H1 (cell line): ENCODE results near the gene PHLDA2. TPM values are rescaled to one million over a fixed set of nuclear protein-coding genes. Genes with fewer than 3 reads are reported as not detected.
A peak's percentile ranks its signal among the peaks of the same experiment; 100 is the strongest.

Source experiments
- CTCF ChIA-PET: fragments of 300-600 bp; sonication (Branson Sonifier 250); formaldehyde crosslinking; loops from one replicate; lab custom pipeline; 2021; ENCODE audit not compliant: partially characterized antibody; lab: Charles Lee
- POLR2A ChIA-PET: fragments of 300-600 bp; sonication (Branson Sonifier 250); formaldehyde crosslinking; loops from one replicate; lab custom pipeline; 2021; ENCODE audit warnings: inconsistent platforms; ENCODE audit not compliant: partially characterized antibody; lab: Charles Lee
- DNase-seq, 2 experiments: peaks; one replicate each; pipeline versions ENCODE4 v3.0.0 to v3.0.0-alpha.2; 2010 to 2022; ENCODE audit warnings: low spot score in 2 of 2, low read depth in 1 of 2, mixed read lengths in 1 of 2
- FAIRE-seq: peaks from 2 replicates; lab custom pipeline; 2011; peaks lifted over from hg19 to GRCh38; lab: Jason Lieb, UNC
- H2AFZ ChIP-seq: 2 replicates; pipeline ENCODE4 v1.8.1; 2012; ENCODE audit warnings: low read length, inconsistent platforms
- H2AK5ac ChIP-seq: 2 replicates; pipeline ENCODE4 v1.6.1; 2013; ENCODE audit warnings: low read depth, low read length
- H2BK120ac ChIP-seq: replicated peaks from 2 replicates; pipeline ENCODE3; 2013; ENCODE audit warnings: low read depth, low read length, inconsistent platforms
- H2BK12ac ChIP-seq: 2 replicates; pipeline ENCODE4 v1.6.1; 2013; ENCODE audit warnings: low read depth, low read length
- H2BK15ac ChIP-seq: 2 replicates; pipeline ENCODE4 v1.6.1; 2013; ENCODE audit warnings: low read length
- H2BK20ac ChIP-seq: 2 replicates; pipeline ENCODE4 v1.6.1; 2013; ENCODE audit warnings: low read length
- H2BK5ac ChIP-seq: 2 replicates; pipeline ENCODE4 v1.6.1; 2013; ENCODE audit warnings: low read depth, low read length
- H3K14ac ChIP-seq: 2 replicates; pipeline ENCODE4 v1.6.1; 2013; ENCODE audit warnings: inconsistent platforms; ENCODE audit not compliant: insufficient read length
- H3K18ac ChIP-seq: 2 replicates; pipeline ENCODE4 v1.6.1; 2013; ENCODE audit warnings: low read length; ENCODE audit errors: extremely low read depth
- H3K23ac ChIP-seq: 2 replicates; pipeline ENCODE4 v1.6.1; 2013; ENCODE audit warnings: inconsistent platforms; ENCODE audit not compliant: insufficient read length
- H3K23me2 ChIP-seq: 2 replicates; pipeline ENCODE4 v1.6.1; 2013; ENCODE audit warnings: low read depth, low read length
- H3K27ac ChIP-seq: 2 replicates; pipeline ENCODE4 v1.6.1; 2011; ENCODE audit warnings: low read depth, low read length, inconsistent platforms
- H3K27me3 ChIP-seq, 4 experiments: replicated peaks in 1 of 4; 1 replicate in 1 of 4; 2 replicates in 3 of 4; pipeline versions ENCODE4 v1.6.1 to v1.8.1; 2011 to 2013; ENCODE audit warnings: low read length in 3 of 4, mild to moderate bottlenecking in 3 of 4, inconsistent platforms in 2 of 4, mixed read lengths in 2 of 4, moderate library complexity in 1 of 4; ENCODE audit not compliant: control insufficient read depth in 3 of 4, insufficient read depth in 3 of 4; ENCODE audit errors: extremely low read depth in 1 of 4
- H3K36me3 ChIP-seq, 4 experiments: 2 replicates each; pipeline versions ENCODE4 v1.6.1 to v1.8.1; 2011 to 2013; ENCODE audit warnings: mild to moderate bottlenecking in 4 of 4, low read length in 3 of 4, moderate library complexity in 2 of 4, control low read depth in 1 of 4, inconsistent platforms in 1 of 4; ENCODE audit not compliant: insufficient read depth in 4 of 4, control insufficient read depth in 2 of 4
- H3K4ac ChIP-seq: replicated peaks from 2 replicates; pipeline ENCODE3; 2013; ENCODE audit warnings: low read length, low read depth, mixed read lengths, inconsistent platforms; ENCODE audit not compliant: insufficient read length
- H3K4me1 ChIP-seq, 4 experiments: replicated peaks in 1 of 4; 1 replicate in 1 of 4; 2 replicates in 3 of 4; pipeline versions ENCODE4 v1.6.1 to v1.8.1; 2011 to 2013; ENCODE audit warnings: low read length in 3 of 4, inconsistent platforms in 2 of 4, mixed read lengths in 1 of 4; ENCODE audit not compliant: insufficient read depth in 4 of 4, control insufficient read depth in 3 of 4
- H3K4me2 ChIP-seq, 2 experiments: 2 replicates each; pipeline versions ENCODE4 v1.6.1 to v1.8.1; 2011 to 2013; ENCODE audit warnings: low read depth in 2 of 2, low read length in 2 of 2, control low read depth in 1 of 2, inconsistent platforms in 1 of 2, mild to moderate bottlenecking in 1 of 2; ENCODE audit not compliant: insufficient read depth in 1 of 2
- H3K4me3 ChIP-seq, 4 experiments: fragments of 200-600, 300-600 bp in 1 of 4; sonication (generic), shearing (Covaris generic), sonication (Bioruptor Twin) in 1 of 4; 2 replicates each; pipeline versions ENCODE4 v1.5.1 to v1.8.1; 2011 to 2016; ENCODE audit warnings: low read length in 4 of 4, low read depth in 3 of 4, control low read depth in 2 of 4, inconsistent platforms in 2 of 4, mild to moderate bottlenecking in 2 of 4, mixed read lengths in 1 of 4, moderate library complexity in 1 of 4; ENCODE audit not compliant: insufficient read depth in 2 of 4; ENCODE audit errors: extremely low read depth in 1 of 4
- H3K56ac ChIP-seq: replicated peaks from 2 replicates; pipeline ENCODE3; 2013; ENCODE audit warnings: low read depth, mild to moderate bottlenecking, mixed read lengths, low read length, inconsistent platforms; ENCODE audit not compliant: insufficient read length
- H3K79me1 ChIP-seq: 2 replicates; pipeline ENCODE4 v1.6.1; 2013; ENCODE audit warnings: low read depth, low read length, control low read depth
- H3K79me2 ChIP-seq, 2 experiments: 2 replicates each; pipeline versions ENCODE4 v1.6.1 to v1.8.1; 2012 to 2013; ENCODE audit warnings: low read length in 2 of 2, mild to moderate bottlenecking in 2 of 2, inconsistent platforms in 1 of 2; ENCODE audit not compliant: insufficient read depth in 2 of 2, control insufficient read depth in 1 of 2
- H3K9ac ChIP-seq, 4 experiments: replicated peaks in 1 of 4; 1 replicate in 1 of 4; 2 replicates in 3 of 4; pipeline versions ENCODE4 v1.6.1 to v1.8.1; 2011 to 2013; ENCODE audit warnings: low read depth in 3 of 4, low read length in 3 of 4, control low read depth in 2 of 4, mild to moderate bottlenecking in 2 of 4, moderate library complexity in 2 of 4, inconsistent platforms in 1 of 4; ENCODE audit errors: extremely low read depth in 1 of 4
- H3K9me3 ChIP-seq, 2 experiments: 2 replicates each; pipeline versions ENCODE4 v1.6.1 to v1.8.1; 2012 to 2013; ENCODE audit warnings: mild to moderate bottlenecking in 2 of 2, moderate library complexity in 2 of 2, control low read depth in 1 of 2, inconsistent platforms in 1 of 2, low read depth in 1 of 2, low read length in 1 of 2, mixed read lengths in 1 of 2; ENCODE audit not compliant: insufficient read depth in 2 of 2
- H4K20me1 ChIP-seq, 2 experiments: replicated peaks in 1 of 2; 2 replicates each; pipeline versions ENCODE3 to v1.8.1; 2011 to 2013; ENCODE audit warnings: inconsistent platforms in 2 of 2, low read length in 2 of 2, mild to moderate bottlenecking in 1 of 2; ENCODE audit not compliant: insufficient read depth in 2 of 2, control insufficient read depth in 1 of 2
- H4K5ac ChIP-seq: 2 replicates; pipeline ENCODE4 v1.6.1; 2013; ENCODE audit warnings: low read length, low read depth, mixed read lengths, inconsistent platforms; ENCODE audit not compliant: insufficient read length
- H4K8ac ChIP-seq: 2 replicates; pipeline ENCODE4 v1.8.0; 2013; ENCODE audit warnings: mild to moderate bottlenecking, moderate library complexity, low read length, inconsistent platforms; ENCODE audit not compliant: insufficient read depth; ENCODE audit errors: extremely low read depth
- H4K91ac ChIP-seq: replicated peaks from 2 replicates; pipeline ENCODE3; 2013; ENCODE audit warnings: low read length, mixed read lengths, inconsistent platforms; ENCODE audit not compliant: insufficient read length
- BRCA1 ChIP-seq: IDR thresholded peaks from 2 replicates; pipeline ENCODE4 v1.6.1; 2012; ENCODE audit warnings: low read depth, low read length, improper control_type of control experiment
- WGBS, 2 experiments: shearing (Covaris generic) in 1 of 2; methylation state at CpG; one replicate each; pipeline versions ENCODE4 v1.1.6 to v1.1.7; 2013 to 2015; ENCODE audit warnings: low lambda C conversion rate in 2 of 2, mixed read lengths in 2 of 2, inconsistent platforms in 1 of 2, low coverage in 1 of 2, missing lambda C conversion rate in 1 of 2; ENCODE audit not compliant: insufficient replicate concordance in 2 of 2, insufficient coverage in 1 of 2, insufficient read length in 1 of 2; ENCODE audit errors: extremely low coverage in 1 of 2, missing lambda C conversion rate in 1 of 2; 5-methylcytosine and 5-hydroxymethylcytosine counted together
- polyA plus RNA-seq, 7 experiments: library from polyadenylated mRNA; depleted of rRNA in 3 of 7; stranded (reverse) in 5 of 7; unstranded in 2 of 7; fragments of >200 nt in 5 of 7; fragments of 200-250 nt in 2 of 7; gene quantifications; 1 replicate in 5 of 7; 2 replicates in 1 of 7; 4 replicates in 1 of 7; pipeline versions ENCODE4 v1.2.1 to v1.2.3, GENCODE V29; 2011 to 2013; ENCODE audit warnings: missing spikeins in 2 of 7, mixed read lengths in 2 of 7
- total RNA-seq: library from RNA; stranded (reverse); fragmentation: NEBNext Ultra II Directional; extraction: Animal tissue kit (Norgen Biotek cat#: 25700); gene quantifications from 2 replicates; pipeline ENCODE4 v1.2.1, GENCODE V29; 2021

Gene PHLDA2
- total and polyA plus RNA-seq, 2 of the 8 experiments (the other 6 are each of a cell fraction or from before 2014, with no cell fraction given): 5.2 to 7.6 TPM

DNA sequence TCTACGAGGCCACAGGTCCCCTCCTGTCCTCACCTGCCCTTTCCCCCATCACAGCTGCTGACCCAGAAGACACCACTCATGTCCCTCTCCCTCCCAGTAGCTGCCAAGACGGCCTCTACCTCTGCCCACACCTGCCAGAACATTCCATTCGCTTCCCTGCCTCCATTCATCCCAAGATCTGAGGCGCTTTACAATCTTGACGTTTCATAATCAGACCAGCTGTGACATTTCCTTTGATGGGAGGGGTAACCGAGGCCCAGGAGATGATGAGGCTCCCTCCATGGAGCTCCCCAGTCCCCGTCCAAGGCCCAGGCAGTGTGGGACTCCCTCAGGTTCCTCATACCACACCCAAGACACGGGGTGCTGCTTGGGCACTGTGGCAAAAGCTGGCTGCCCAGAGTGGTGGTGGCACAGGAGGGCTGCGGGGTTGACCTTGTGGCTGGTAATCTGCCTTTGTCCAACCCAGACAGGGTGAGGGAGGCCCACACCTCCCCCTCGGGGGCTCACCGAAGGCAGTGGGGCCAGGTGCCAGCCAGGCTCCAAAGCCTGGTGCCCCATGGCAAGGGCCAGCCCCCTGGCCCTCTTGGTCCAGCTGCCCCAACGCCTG is 17.3 kb downstream of the PHLDA2 start:
- FAIRE-seq: no peak
- no peak overlapping the region for H3K27ac ChIP-seq
- H3K27me3 ChIP-seq: no peaks in the 10 kb centered on the region
- no peaks in the 10 kb centered on the region for H3K36me3 ChIP-seq
- no peak overlapping the region for H3K56ac ChIP-seq
- H4K5ac ChIP-seq: no peak overlapping the region
- no peak overlapping the region for H4K91ac ChIP-seq
- H3K23me2 ChIP-seq: no peaks in the 10 kb centered on the region
- no peak overlapping the region for H3K4ac ChIP-seq
- no peak overlapping the region for H3K23ac ChIP-seq
- H3K79me1 ChIP-seq: no peaks in the 10 kb centered on the region
- WGBS, 2 experiments: 89% methylated on average over 12 of the region's 12 CpGs; no CpG with 5 or more reads in 1 of the 2 experiments
- no peak overlapping the region for H3K9ac ChIP-seq
- no peak overlapping the region for H2BK20ac ChIP-seq
- no peak for DNase-seq
- H2BK5ac ChIP-seq: 0 out of 2 replicates have a peak overlapping the region, but pooled peaks have one; percentile 39
- peak overlapping the region; percentile 53; the same call in 1 of the 2 replicates for H2AK5ac ChIP-seq
- POLR2A ChIA-PET: interaction anchor here (1.4 to 1.8 kb wide), 2 partner anchors 9 to 29 kb away, joined by 3 to 6 read pairs; a partner anchor contains a TSS
- CTCF ChIA-PET: interaction anchor here (0.8 to 3.4 kb wide), 6 partner anchors 10 to 380 kb away, joined by 3 to 19 read pairs (median 4); partner anchors contain the start of gene CDKN1C
- H2AFZ ChIP-seq: no peak overlapping the region
- no peak overlapping the region for H2BK120ac ChIP-seq
- peaks cover 0 to 19% (median 8%) of the 10 kb centered on the region in 4 experiments; a peak in 4 of 7 replicates for H3K4me1 ChIP-seq
- H4K8ac ChIP-seq: no peak overlapping the region; the same call in 1 of the 2 replicates
- H3K9me3 ChIP-seq: no peaks in the 10 kb centered on the region
- no peaks in the 10 kb centered on the region for H3K79me2 ChIP-seq
- no peak overlapping the region for H3K4me3 ChIP-seq
- no peak overlapping the region for H3K4me2 ChIP-seq
- 0 out of 2 replicates have a peak overlapping the region, but pooled peaks have one; percentile 16 for H2BK15ac ChIP-seq
- H4K20me1 ChIP-seq: peaks cover 0 to 4% of the 10 kb centered on the region in 2 experiments
- peak overlapping the region; percentile 29 for H2BK12ac ChIP-seq
- H3K18ac ChIP-seq: no peak overlapping the region
- no peak overlapping the region for H3K14ac ChIP-seq
- TF ChIP-seq BRCA1: no peak
